Stimulated activated CD4-positive, alpha-beta T cell treated with anti-CD3 and anti-CD28 coated beads, Interleukin-2, amount 100 ng/mL, for 48 hours (primary cell): ENCODE results near the gene EVX2.
A peak's percentile ranks its signal among the peaks of the same experiment; 100 is the strongest.

Experiments used
- DNase-seq, 2 donors: peaks; one replicate each; pipeline ENCODE4 v3.0.0-alpha.2; 2020

EVX2 gene

GRCh38 chr2:176106581-176107539 lies 23.1 kb upstream of the EVX2 start, which contains the start of gene HOXD11:
HOXD11 (plus strand) TSS chr2:176107280; CDS start chr2:176107356, 76 bp downstream.
- DNase-seq, result no peak

GRCh38 chr2:176105730-176106580 lies 22.2 kb upstream of the EVX2 start:
- no peak for DNase-seq

DNA sequence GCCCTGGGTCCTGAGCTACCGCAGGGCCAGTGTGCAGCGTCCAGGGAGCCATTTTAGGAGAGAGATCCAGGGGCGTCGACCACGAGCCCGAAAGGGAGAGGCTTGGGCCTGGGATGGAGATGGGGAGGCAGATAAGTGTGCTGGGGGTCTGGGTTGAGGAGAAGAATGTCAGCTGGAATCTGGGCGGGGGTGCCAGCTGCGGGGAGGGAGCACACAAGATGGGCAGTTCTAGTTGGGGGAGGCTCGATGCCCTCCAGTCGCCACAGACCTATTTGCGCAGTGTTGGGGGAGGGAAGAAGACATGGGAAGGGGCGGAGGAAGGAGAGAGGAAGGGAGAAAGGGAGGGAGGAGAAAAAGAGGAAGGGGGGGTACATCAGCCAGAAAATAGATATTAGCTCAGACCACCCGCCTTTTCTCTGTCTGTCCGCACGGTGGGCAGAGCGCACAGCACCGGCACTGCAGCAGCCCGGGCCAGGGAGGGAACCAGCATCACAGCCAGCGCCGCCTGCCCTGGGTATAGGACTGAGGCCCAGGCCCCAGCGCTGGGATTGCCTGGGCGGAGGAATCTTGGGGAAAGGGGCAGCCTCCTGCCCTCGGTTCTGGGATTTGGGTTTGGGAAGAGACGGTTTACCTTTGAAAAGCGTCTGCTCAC lies 21.4 kb upstream of the EVX2 start:
- no peak for DNase-seq

GRCh38 chr2:176104316-176105077 lies 20.7 kb upstream of the EVX2 start:
- no peak for DNase-seq

DNA sequence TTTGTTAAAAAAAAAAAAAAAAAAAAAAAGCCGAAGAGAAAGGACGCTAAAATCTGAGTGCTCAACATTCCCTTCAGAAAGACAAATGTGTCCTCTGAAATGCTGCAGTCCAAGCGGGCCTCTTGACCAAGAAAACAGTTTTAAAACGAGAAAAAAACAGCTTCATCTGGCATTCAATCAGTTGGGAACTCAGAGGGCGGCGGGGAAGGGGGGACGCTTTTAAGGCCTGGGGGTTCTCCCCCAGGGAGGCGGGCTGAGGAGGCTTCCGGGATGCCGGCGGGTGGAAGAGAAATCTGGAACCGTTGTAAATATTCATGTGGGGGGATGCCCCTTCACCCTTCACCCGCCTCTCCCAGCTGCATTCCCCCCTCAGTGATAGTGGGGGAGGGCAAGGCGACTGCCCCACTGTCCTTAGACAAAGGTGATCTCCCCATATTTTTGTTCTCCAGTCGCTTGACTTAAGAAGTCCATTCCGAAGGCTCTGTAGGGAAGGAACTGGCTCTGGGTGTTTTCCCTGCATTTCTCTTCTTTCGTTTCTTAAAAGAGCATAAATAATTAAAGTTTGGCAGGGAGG lies 20.1 kb upstream of the EVX2 start:
- no peak for DNase-seq

DNA sequence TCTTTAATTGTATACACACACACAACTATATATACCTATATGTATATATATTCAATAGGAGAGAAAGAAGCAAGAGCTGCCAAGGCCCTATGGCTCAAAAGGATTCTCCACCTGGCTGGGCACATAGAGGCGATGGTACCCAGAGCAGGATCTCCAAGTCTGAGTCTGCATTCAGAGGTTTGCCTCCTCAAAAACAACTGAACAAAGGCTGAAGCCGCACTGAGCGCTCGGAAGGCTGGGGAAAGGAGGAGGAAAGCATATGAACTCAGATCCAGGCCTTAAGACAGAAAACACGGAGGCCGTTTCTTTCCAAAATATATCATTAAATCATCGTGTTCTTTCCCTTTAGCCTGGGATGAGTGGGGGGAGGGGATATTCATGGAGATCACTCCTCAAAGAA lies 19.4 kb upstream of the EVX2 start:
- DNase-seq, result no peak

GRCh38 chr2:176102309-176102866 lies 18.6 kb upstream of the EVX2 start:
- DNase-seq, result no peak

- DNase-seq, result no peak
These were observed 18.1 kb upstream of the EVX2 start for GRCh38 chr2:176101842-176102241.

GRCh38 chr2:176101216-176101830 lies 17.6 kb upstream of the EVX2 start:
- DNase-seq, result no peak

DNA sequence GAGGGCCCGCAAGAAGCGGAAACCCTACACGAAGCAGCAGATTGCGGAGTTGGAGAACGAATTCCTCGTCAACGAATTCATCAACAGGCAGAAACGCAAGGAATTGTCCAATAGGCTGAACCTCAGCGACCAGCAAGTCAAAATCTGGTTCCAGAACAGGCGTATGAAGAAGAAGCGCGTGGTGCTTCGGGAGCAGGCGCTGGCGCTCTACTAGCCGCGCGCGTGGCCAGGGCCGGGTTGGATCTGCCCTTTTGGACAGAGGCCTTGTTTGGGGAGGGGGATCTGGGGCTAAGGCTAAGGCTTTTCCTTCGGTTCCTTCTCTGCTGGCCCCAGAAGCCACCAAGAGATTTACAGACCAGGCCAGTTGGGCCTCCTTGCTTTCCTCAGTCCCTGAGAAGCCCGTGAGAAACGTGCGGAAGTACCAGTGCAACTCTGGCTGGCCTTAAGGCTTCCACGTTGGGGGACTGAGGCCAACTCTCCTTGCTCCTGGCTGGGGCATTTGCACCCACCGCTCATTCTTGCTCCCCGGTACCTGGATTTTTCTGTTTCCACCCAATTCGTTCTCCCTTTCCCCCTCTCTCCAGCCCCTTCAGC lies 16.9 kb upstream of the EVX2 start:
- no peak for DNase-seq

GRCh38 chr2:176099728-176100546 lies 16.2 kb upstream of the EVX2 start, which contains the start of gene HOXD12:
HOXD12 (plus strand) TSS chr2:176099795; CDS start chr2:176099802, 7 bp downstream.
- no peak for DNase-seq

DNA sequence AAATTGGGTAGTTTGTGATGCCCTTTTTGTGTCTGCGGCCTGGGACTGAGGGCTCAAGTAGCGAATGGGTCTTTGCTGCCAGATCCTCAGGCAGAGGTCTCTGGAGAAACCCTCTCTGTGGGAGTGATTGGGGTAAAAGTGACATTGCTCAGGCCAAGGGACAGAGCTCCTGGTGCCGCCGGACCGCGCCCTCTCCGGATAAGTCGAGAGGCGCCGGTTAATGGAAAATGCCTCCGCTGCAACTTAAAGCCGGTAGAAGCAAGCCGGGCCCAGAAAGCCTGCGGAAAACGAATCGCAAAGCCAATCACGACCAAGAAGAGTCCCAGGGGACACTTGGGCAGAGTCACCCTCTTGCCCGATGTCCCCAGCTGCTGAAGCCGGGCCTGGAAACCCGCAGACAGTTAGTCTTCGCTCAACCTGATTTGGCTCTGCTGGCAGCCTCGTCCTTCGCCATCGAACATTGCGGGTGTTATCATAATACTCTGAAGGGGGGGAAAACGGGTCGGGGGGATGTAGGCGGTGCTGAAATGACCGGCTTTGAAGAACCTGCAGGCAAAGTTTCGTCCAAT lies 15.5 kb upstream of the EVX2 start:
- no peak for DNase-seq

DNA sequence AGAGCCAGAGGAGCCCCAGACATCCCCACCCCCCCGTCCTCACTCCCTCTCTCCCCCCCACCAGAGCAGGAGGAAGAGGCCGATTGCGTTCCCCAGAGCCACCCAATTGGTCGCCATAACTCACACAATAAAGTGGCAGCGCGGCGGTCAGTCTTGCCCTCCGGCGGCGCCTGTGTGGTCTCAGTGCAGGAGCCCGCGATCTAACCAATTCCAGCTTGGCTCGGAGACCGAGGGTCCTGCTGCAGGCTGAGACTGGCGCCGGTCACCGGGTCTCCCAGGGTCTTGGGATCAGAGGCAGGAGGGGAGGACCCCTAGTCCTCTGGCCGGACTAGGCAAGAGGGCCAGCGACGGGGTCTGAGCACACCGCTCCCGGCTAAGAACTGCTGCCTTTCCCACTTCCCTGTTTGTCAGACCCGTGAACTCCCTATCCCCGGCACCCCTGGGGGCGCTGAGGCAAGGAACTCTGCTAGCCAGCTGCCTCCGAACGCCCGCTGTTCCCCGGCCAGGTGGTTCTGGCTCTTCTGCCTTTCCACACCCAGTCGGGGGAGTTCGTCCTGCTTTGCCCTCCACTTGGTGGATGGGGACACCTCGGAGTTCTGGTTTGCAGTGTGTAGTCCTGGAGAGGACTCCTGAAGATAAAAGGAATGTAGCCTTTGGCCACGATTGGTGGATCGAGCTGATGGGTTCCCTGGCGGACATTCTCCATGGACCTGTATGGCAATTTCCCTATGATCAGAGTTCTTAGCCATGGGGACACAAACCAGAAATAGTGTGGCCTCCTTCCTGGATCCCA lies 14.8 kb upstream of the EVX2 start:
- no peak for DNase-seq

DNA sequence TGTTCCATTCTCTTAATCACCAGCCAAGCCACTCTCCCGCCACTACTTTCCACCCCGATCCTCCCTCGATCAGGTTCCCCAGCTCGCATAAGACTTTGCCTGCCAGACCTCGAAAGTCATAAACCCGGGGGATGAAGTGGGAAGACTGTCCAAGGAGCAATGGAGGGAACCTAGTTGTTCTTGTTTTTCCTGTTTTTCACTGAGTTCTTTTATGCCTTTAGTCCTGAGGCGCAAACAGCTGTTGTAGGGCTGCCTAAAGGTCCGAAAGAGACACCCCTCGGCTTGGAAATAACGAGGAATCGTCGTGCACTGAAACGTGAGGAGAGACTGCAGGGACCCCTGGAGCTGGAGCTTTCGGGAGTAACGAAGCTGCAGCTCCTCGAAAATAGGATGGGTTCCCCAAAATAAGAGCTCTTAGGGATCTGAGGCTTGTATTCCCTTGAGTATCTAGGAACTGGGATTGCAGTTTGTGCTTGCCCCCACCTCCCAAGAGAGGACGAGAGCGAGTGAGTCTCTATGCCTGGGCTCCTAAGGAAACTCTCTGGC lies 14.1 kb upstream of the EVX2 start:
- no peak for DNase-seq

- DNase-seq, result peak; percentile 48 to 56
These were observed 13.4 kb upstream of the EVX2 start for GRCh38 chr2:176096986-176097819.

- no peak for DNase-seq
These were observed 12.7 kb upstream of the EVX2 start for GRCh38 chr2:176096243-176096985.
